ENCODE results near the gene NFIX.

Gene NFIX

GRCh38 chr19:13087295-13087694 is 92.0 kb downstream of the NFIX start:
- TF ChIP-seq, protein P1, sequence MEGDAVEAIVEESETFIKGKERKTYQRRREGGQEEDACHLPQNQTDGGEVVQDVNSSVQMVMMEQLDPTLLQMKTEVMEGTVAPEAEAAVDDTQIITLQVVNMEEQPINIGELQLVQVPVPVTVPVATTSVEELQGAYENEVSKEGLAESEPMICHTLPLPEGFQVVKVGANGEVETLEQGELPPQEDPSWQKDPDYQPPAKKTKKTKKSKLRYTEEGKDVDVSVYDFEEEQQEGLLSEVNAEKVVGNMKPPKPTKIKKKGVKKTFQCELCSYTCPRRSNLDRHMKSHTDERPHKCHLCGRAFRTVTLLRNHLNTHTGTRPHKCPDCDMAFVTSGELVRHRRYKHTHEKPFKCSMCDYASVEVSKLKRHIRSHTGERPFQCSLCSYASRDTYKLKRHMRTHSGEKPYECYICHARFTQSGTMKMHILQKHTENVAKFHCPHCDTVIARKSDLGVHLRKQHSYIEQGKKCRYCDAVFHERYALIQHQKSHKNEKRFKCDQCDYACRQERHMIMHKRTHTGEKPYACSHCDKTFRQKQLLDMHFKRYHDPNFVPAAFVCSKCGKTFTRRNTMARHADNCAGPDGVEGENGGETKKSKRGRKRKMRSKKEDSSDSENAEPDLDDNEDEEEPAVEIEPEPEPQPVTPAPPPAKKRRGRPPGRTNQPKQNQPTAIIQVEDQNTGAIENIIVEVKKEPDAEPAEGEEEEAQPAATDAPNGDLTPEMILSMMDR (IDR thresholded peaks at IDR 0.05; ENCODE audit: insufficient read depth, low read length, poor library complexity, severe bottlenecking) = no peak
- no peaks in the 10 kb centered on the region for H3K36me3 ChIP-seq (ENCODE audit: control insufficient read depth, insufficient read depth, low read length)
- DNase-seq (ENCODE audit: extremely low read depth, insufficient read length) = no peak
- no peak overlapping the region for H3K4me3 ChIP-seq (replicated peaks; ENCODE audit: low read depth, low read length)
- H3K27me3 ChIP-seq (replicated peaks; ENCODE audit: control insufficient read depth, insufficient read depth, low read length) = peaks cover 3% of the 10 kb centered on the region; the same call in 1 of the 2 replicates

GRCh38 chr19:13087795-13088537 is 92.7 kb downstream of the NFIX start:
- no peak overlapping the region for H3K4me3 ChIP-seq (replicated peaks; ENCODE audit: low read depth, low read length)
- H3K36me3 ChIP-seq (ENCODE audit: control insufficient read depth, insufficient read depth, low read length) = no peaks in the 10 kb centered on the region
- no peak for DNase-seq (ENCODE audit: extremely low read depth, insufficient read length)
- H3K27me3 ChIP-seq (replicated peaks; ENCODE audit: control insufficient read depth, insufficient read depth, low read length) = peaks cover 1% of the 10 kb centered on the region; the same call in 1 of the 2 replicates
- TF ChIP-seq, protein P1 (IDR thresholded peaks at IDR 0.05; ENCODE audit: insufficient read depth, low read length, poor library complexity, severe bottlenecking) = no peak

GRCh38 chr19:13089139-13089856 is 94.0 kb downstream of the NFIX start:
- no peak overlapping the region for H3K4me3 ChIP-seq (replicated peaks; ENCODE audit: low read depth, low read length)
- TF ChIP-seq, protein P1 (IDR thresholded peaks at IDR 0.05; ENCODE audit: insufficient read depth, low read length, poor library complexity, severe bottlenecking) = peak; percentile 58
- no peaks in the 10 kb centered on the region for H3K36me3 ChIP-seq (ENCODE audit: control insufficient read depth, insufficient read depth, low read length)
- DNase-seq (ENCODE audit: extremely low read depth, insufficient read length) = no peak
- H3K27me3 ChIP-seq (replicated peaks; ENCODE audit: control insufficient read depth, insufficient read depth, low read length) = no peaks in the 10 kb centered on the region; the same call in 1 of the 2 replicates

DNA sequence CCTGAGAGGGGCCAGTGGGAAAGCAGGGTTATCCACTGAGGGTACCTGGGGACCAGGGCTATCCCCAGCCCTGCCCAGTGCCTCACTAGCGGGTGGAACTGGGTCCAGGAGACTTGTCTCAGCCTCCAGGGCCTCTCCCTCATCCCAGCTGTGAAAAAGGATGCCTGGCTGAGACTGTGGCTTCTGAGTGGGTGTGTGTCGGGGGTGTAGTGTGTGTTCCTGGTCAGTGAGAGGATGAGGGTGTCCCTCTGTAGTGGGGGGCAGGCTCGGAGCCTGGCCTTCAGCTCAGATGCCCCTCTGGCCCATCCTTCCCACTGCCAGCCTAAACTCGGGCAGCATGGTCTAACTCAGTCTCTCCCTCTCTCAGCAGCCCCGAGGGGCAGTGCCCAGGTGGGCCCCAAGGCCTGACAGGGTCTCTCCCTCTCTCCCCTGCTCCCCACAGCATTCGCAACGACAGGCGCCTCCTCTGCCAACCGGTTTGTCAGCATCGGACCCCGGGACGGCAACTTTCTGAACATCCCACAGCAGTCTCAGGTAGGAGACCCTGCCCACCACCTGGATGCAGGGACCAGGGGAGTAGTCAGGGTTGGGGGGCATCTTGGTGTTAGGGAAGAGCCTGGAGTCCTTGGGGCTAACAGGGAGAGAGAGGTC is 94.7 kb downstream of the NFIX start:
- H3K36me3 ChIP-seq (ENCODE audit: control insufficient read depth, insufficient read depth, low read length) = no peaks in the 10 kb centered on the region
- no peak for DNase-seq (ENCODE audit: extremely low read depth, insufficient read length)
- no peaks in the 10 kb centered on the region; the same call in 1 of the 2 replicates for H3K27me3 ChIP-seq (replicated peaks; ENCODE audit: control insufficient read depth, insufficient read depth, low read length)
- H3K4me3 ChIP-seq (replicated peaks; ENCODE audit: low read depth, low read length) = no peak overlapping the region
- TF ChIP-seq, protein P1 (IDR thresholded peaks at IDR 0.05; ENCODE audit: insufficient read depth, low read length, poor library complexity, severe bottlenecking) = no peak

GRCh38 chr19:13090511-13091231 is 95.4 kb downstream of the NFIX start:
- Histone ChIP-seq H3K27me3 (replicated peaks; ENCODE audit: control insufficient read depth, insufficient read depth, low read length) (no peaks in the 10 kb centered on the region; the same call in 1 of the 2 replicates), H3K36me3 (ENCODE audit: control insufficient read depth, insufficient read depth, low read length) (no peaks in the 10 kb centered on the region), H3K4me3 (replicated peaks; ENCODE audit: low read depth, low read length) (no peak overlapping the region)
- no peak for DNase-seq (ENCODE audit: extremely low read depth, insufficient read length)
- TF ChIP-seq, protein P1 (IDR thresholded peaks at IDR 0.05; ENCODE audit: insufficient read depth, low read length, poor library complexity, severe bottlenecking) = no peak

Measured in GM06990 (cell line).